IMR-90 (cell line): ENCODE data around the gene AQP7.
"Not testable (repeated sequence)": the region's sequence is repeated elsewhere in the genome, so short reads cannot be mapped to it uniquely, and the experiment has no call there.

Experiments used
- BHLHE40 ChIP-seq: fragments of 150-350 bp; IDR thresholded peaks from 2 replicates; pipeline ENCODE4 v1.6.1; 2016; ENCODE audit warnings: mild to moderate bottlenecking, low read depth, low read length
- MXI1 ChIP-seq: IDR thresholded peaks from 2 replicates; pipeline ENCODE4 v1.6.1; 2012; ENCODE audit warnings: low read depth, mild to moderate bottlenecking, low read length, moderate library complexity, borderline replicate concordance
- POLR2A ChIP-seq: IDR thresholded peaks from 2 replicates; pipeline ENCODE4 v1.6.1; 2012; ENCODE audit warnings: mild to moderate bottlenecking, low read depth, low read length
- RFX5 ChIP-seq: IDR thresholded peaks from 2 replicates; pipeline ENCODE4 v1.8.0; 2012; ENCODE audit warnings: low read depth, mild to moderate bottlenecking, low read length, moderate library complexity
- TF ChIP-seq, protein P1 (sequence below): conservative IDR thresholded peaks from 2 replicates; pipeline ENCODE4 v1.5.1; 2012; ENCODE audit warnings: mild to moderate bottlenecking, low read depth, low read length, improper control_type of control experiment

DNA sequence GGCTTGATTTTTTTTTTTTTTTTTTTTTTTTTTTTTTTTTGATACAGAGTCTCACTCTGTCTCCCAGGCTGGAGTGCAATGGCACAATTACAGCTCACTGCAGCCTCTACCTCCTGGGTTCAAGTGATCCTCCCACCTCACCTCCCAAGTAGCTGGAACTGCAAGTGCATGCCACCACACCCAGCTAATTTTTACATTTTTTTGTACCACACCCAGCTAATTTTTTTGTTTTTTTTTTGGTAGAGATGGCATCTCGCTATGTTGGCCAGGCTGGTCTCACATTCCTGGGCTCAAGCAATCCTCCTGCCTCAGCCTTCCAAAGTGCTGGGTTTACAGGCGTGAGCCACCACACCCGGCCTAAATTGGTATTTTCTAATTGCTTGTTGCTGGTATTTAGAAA lies 43.7 kb downstream of the AQP7 start:
- TF ChIP-seq, protein P1, sequence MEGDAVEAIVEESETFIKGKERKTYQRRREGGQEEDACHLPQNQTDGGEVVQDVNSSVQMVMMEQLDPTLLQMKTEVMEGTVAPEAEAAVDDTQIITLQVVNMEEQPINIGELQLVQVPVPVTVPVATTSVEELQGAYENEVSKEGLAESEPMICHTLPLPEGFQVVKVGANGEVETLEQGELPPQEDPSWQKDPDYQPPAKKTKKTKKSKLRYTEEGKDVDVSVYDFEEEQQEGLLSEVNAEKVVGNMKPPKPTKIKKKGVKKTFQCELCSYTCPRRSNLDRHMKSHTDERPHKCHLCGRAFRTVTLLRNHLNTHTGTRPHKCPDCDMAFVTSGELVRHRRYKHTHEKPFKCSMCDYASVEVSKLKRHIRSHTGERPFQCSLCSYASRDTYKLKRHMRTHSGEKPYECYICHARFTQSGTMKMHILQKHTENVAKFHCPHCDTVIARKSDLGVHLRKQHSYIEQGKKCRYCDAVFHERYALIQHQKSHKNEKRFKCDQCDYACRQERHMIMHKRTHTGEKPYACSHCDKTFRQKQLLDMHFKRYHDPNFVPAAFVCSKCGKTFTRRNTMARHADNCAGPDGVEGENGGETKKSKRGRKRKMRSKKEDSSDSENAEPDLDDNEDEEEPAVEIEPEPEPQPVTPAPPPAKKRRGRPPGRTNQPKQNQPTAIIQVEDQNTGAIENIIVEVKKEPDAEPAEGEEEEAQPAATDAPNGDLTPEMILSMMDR, result not testable (repeated sequence)
- TF ChIP-seq MXI1, POLR2A, BHLHE40, RFX5: not testable (repeated sequence)
